HG02885 (cell line): Measurements from ENCODE around the gene ATG4D.

Experiments used
- ATAC-seq: cut with Tn5 transposase; IDR thresholded peaks from one replicate; pipeline ENCODE4 v1.9.1; 2021; ENCODE audit warnings: mild to moderate bottlenecking; ENCODE audit not compliant: unreplicated experiment, poor library complexity

The ATG4D gene

GRCh38 chr19:10543420-10544241, at the start of gene ATG4D:
Gene ATG4D (plus strand): TSS chr19:10543904. CDS start chr19:10544091, 187 bp downstream.
- ATAC-seq: peak; percentile 79

- no peak for ATAC-seq
Observed at GRCh38 chr19:10497371-10497770, 46.3 kb upstream of the ATG4D start.

- ATAC-seq: no peak
Observed at GRCh38 chr19:10499550-10500246, 44.0 kb upstream of the ATG4D start.

GRCh38 chr19:10500247-10500592, 43.5 kb upstream of the ATG4D start:
- ATAC-seq: no peak

GRCh38 chr19:10501971-10502523, 41.7 kb upstream of the ATG4D start:
- peak; percentile 48 for ATAC-seq

GRCh38 chr19:10502524-10503001, 41.1 kb upstream of the ATG4D start:
- peak; percentile 87 for ATAC-seq

- ATAC-seq: peak; percentile 31
Observed at GRCh38 chr19:10503002-10503789, 40.5 kb upstream of the ATG4D start, which contains the start of gene KEAP1. Gene KEAP1 (minus strand): TSS chr19:10503356. CDS start chr19:10500033, 3,323 bp downstream.

- ATAC-seq: no peak
Observed at GRCh38 chr19:10505583-10506229, 38.0 kb upstream of the ATG4D start.

- ATAC-seq: no peak
Observed at GRCh38 chr19:10508036-10508435, 35.7 kb upstream of the ATG4D start.

- ATAC-seq: no peak
Observed at GRCh38 chr19:10508707-10509106, 35.0 kb upstream of the ATG4D start.

- no peak for ATAC-seq
Observed at GRCh38 chr19:10510301-10510802, 33.4 kb upstream of the ATG4D start.

- no peak for ATAC-seq
Observed at GRCh38 chr19:10513223-10513622, 30.5 kb upstream of the ATG4D start.

- no peak for ATAC-seq
Observed at GRCh38 chr19:10514211-10515145, 29.2 kb upstream of the ATG4D start.

- no peak for ATAC-seq
Observed at GRCh38 chr19:10516064-10516385, 27.7 kb upstream of the ATG4D start.

- no peak for ATAC-seq
Observed at GRCh38 chr19:10516671-10517286, 26.9 kb upstream of the ATG4D start.

- no peak for ATAC-seq
Observed at GRCh38 chr19:10517361-10517759, 26.3 kb upstream of the ATG4D start, which contains the start of gene S1PR5. Gene S1PR5 (minus strand): TSS chr19:10517447. CDS start chr19:10515011, 2,436 bp downstream.

- ATAC-seq: no peak
Observed at GRCh38 chr19:10517760-10518443, 25.8 kb upstream of the ATG4D start.
